Measurements from ENCODE around the gene GIGYF2.

Gene GIGYF2

DNA sequence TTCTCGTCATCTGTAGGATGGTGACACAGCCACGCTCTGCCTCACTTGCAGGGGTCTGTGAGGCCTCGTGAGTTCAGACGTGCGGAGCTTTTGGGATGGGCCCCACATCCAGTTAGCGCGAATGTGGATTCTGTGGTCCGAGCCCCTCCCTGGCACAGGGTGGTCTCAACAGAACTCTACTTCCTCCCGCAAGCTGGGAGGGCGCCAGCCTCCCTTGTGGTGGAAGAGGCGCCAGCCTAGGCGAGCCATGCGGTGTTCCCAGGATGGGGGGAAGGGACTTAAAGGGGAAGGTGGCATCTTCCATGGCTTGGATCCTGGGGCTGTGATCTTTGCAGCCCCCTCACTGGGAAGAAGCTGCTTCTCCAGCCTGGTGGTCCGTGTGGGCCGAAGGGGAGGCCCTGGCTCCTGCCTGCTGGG, 174.3 kb downstream of the GIGYF2 start:
- no peak for DNase-seq (ENCODE audit: low read depth in 1 of 2, low spot score in 1 of 2)
- TF ChIP-seq, protein P1, sequence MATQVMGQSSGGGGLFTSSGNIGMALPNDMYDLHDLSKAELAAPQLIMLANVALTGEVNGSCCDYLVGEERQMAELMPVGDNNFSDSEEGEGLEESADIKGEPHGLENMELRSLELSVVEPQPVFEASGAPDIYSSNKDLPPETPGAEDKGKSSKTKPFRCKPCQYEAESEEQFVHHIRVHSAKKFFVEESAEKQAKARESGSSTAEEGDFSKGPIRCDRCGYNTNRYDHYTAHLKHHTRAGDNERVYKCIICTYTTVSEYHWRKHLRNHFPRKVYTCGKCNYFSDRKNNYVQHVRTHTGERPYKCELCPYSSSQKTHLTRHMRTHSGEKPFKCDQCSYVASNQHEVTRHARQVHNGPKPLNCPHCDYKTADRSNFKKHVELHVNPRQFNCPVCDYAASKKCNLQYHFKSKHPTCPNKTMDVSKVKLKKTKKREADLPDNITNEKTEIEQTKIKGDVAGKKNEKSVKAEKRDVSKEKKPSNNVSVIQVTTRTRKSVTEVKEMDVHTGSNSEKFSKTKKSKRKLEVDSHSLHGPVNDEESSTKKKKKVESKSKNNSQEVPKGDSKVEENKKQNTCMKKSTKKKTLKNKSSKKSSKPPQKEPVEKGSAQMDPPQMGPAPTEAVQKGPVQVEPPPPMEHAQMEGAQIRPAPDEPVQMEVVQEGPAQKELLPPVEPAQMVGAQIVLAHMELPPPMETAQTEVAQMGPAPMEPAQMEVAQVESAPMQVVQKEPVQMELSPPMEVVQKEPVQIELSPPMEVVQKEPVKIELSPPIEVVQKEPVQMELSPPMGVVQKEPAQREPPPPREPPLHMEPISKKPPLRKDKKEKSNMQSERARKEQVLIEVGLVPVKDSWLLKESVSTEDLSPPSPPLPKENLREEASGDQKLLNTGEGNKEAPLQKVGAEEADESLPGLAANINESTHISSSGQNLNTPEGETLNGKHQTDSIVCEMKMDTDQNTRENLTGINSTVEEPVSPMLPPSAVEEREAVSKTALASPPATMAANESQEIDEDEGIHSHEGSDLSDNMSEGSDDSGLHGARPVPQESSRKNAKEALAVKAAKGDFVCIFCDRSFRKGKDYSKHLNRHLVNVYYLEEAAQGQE (IDR thresholded peaks at IDR 0.05; ENCODE audit: insufficient replicate concordance, low read depth) = no peak
- TF ChIP-seq, protein P2, sequence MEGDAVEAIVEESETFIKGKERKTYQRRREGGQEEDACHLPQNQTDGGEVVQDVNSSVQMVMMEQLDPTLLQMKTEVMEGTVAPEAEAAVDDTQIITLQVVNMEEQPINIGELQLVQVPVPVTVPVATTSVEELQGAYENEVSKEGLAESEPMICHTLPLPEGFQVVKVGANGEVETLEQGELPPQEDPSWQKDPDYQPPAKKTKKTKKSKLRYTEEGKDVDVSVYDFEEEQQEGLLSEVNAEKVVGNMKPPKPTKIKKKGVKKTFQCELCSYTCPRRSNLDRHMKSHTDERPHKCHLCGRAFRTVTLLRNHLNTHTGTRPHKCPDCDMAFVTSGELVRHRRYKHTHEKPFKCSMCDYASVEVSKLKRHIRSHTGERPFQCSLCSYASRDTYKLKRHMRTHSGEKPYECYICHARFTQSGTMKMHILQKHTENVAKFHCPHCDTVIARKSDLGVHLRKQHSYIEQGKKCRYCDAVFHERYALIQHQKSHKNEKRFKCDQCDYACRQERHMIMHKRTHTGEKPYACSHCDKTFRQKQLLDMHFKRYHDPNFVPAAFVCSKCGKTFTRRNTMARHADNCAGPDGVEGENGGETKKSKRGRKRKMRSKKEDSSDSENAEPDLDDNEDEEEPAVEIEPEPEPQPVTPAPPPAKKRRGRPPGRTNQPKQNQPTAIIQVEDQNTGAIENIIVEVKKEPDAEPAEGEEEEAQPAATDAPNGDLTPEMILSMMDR (IDR thresholded peaks at IDR 0.05; ENCODE audit: insufficient read depth, low read length) = no peak
- no peak for TF ChIP-seq GABPA (IDR thresholded peaks at IDR 0.05; ENCODE audit: low read depth)
- TF ChIP-seq POLR2AphosphoS5 (IDR thresholded peaks at IDR 0.05; ENCODE audit: low read depth) = no peak
- TF ChIP-seq SPI1 (IDR thresholded peaks at IDR 0.05; ENCODE audit: borderline replicate concordance, low read depth) = no peak
- H3K27ac ChIP-seq (replicated peaks) = no peak overlapping the region

DNA sequence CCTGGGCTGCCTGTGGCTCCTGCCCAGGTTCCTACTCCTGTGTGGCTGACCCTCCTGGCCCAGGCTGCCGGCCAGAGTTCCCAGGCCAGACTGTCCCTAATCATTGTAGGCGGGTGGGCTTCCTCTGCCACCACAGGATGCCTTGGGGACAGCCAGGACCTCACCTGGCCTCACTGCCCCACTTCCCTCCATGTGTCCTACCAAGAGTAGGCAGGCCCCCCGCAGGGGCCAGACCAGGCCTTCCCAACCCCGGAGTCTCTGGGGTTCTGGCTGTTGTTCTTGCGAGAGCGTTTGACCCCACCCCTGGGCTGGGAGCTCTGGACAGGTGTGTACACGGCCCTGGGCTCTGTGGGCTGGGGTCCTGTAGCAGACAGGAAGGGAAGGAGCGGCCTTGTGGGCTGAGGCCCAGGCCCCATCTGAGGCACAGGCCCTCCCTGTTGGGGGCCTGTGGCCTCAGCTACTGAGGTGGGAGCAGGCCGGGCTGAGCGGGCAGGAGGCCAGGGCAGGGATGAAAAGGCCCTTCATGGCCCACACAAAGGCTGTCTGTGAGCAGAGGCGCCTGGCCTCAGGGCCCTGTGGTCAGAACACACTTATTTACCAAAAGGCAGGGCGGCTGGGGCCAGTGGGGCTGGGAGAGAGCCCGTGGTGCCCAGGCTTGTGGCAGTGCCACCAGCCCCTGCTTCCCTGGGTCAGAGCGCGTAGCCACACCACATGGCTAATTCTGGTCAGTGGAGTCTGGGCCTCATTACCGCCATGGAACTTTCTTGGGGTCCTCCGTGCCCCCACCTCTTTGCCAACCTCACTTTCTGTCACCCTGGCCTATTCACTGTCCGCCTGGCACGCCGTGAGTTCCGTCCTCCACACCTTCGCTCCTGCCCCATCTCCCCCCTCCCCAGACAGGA, 175.0 kb downstream of the GIGYF2 start:
- H3K27me3 ChIP-seq (ENCODE audit: insufficient read depth, poor library complexity, severe bottlenecking) = no peaks in the 10 kb centered on the region
- TF ChIP-seq, protein P1 (IDR thresholded peaks at IDR 0.05; ENCODE audit: insufficient replicate concordance, low read depth) = no peak
- no peak for TF ChIP-seq GABPA (IDR thresholded peaks at IDR 0.05; ENCODE audit: low read depth)
- TF ChIP-seq, protein P2 (IDR thresholded peaks at IDR 0.05; ENCODE audit: insufficient read depth, low read length) = no peak
- TF ChIP-seq SPI1 (IDR thresholded peaks at IDR 0.05; ENCODE audit: borderline replicate concordance, low read depth) = no peak
- TF ChIP-seq POLR2AphosphoS5 (IDR thresholded peaks at IDR 0.05; ENCODE audit: low read depth) = no peak
- no peak overlapping the region for H3K27ac ChIP-seq (replicated peaks)
- DNase-seq (ENCODE audit: low read depth in 1 of 2, low spot score in 1 of 2) = no peak
- H3K4me3 ChIP-seq (replicated peaks; ENCODE audit: insufficient read depth, low read length) = no peak overlapping the region

More for the DNA sequence above, 174.3 kb downstream of the GIGYF2 start:
- Histone ChIP-seq H3K27me3 (ENCODE audit: insufficient read depth, poor library complexity, severe bottlenecking) (no peaks in the 10 kb centered on the region), H3K4me3 (replicated peaks; ENCODE audit: insufficient read depth, low read length) (no peak overlapping the region)

DNA sequence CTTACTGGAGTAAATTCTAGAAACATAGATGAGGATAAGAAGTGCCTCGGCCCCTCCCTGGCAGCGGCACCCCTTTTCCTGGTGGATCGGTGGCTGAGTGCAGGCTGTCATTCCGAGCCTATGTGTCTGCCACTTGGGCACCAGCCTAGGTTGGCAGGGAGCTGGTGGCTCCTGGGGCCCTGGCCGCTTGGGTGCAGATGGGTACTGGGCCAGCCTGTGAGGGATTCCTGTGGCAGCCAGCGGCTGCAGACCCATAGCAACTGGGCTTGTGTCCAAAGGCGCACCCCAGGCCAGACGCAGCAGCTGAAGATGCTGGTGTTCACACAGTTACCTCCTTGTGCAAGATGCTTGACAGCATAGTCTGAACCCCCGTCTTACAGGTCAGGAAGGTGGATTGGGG, 175.7 kb downstream of the GIGYF2 start:
- no peak overlapping the region for H3K27ac ChIP-seq (replicated peaks)
- no peak overlapping the region for H3K4me3 ChIP-seq (replicated peaks; ENCODE audit: insufficient read depth, low read length)
- no peak for DNase-seq (ENCODE audit: low read depth in 1 of 2, low spot score in 1 of 2)
- no peaks in the 10 kb centered on the region for H3K27me3 ChIP-seq (ENCODE audit: insufficient read depth, poor library complexity, severe bottlenecking)
- TF ChIP-seq POLR2AphosphoS5 (IDR thresholded peaks at IDR 0.05; ENCODE audit: low read depth) = no peak
- no peak for TF ChIP-seq SPI1 (IDR thresholded peaks at IDR 0.05; ENCODE audit: borderline replicate concordance, low read depth)
- TF ChIP-seq, protein P1 (IDR thresholded peaks at IDR 0.05; ENCODE audit: insufficient replicate concordance, low read depth) = no peak
- TF ChIP-seq GABPA (IDR thresholded peaks at IDR 0.05; ENCODE audit: low read depth) = no peak
- TF ChIP-seq, protein P2 (IDR thresholded peaks at IDR 0.05; ENCODE audit: insufficient read depth, low read length) = no peak
